Body of pancreas (tissue), 4 donors: ENCODE data around the gene TPCN2.
"Not testable (repeated sequence)": the region's sequence is repeated elsewhere in the genome, so short reads cannot be mapped to it uniquely, and the experiment has no call there.

Experiments used
- POLR2A ChIP-seq, 3 donors: fragments of 450-650 bp; IDR thresholded peaks; one replicate each; pipeline ENCODE4 v1.6.1; 2016; ENCODE audit warnings: antibody characterized with exemption in 3 of 3, mild to moderate bottlenecking in 2 of 3
- TF ChIP-seq, protein P1 (sequence below), 7 experiments: fragments of 450-650 bp in 4 of 7; fragments of 200-600 bp in 3 of 7; sonication (generic) in 3 of 7; IDR thresholded peaks; one replicate each; pipeline ENCODE4 v1.5.1; 2016 to 2019; ENCODE audit warnings: antibody characterized with exemption in 7 of 7

DNA sequence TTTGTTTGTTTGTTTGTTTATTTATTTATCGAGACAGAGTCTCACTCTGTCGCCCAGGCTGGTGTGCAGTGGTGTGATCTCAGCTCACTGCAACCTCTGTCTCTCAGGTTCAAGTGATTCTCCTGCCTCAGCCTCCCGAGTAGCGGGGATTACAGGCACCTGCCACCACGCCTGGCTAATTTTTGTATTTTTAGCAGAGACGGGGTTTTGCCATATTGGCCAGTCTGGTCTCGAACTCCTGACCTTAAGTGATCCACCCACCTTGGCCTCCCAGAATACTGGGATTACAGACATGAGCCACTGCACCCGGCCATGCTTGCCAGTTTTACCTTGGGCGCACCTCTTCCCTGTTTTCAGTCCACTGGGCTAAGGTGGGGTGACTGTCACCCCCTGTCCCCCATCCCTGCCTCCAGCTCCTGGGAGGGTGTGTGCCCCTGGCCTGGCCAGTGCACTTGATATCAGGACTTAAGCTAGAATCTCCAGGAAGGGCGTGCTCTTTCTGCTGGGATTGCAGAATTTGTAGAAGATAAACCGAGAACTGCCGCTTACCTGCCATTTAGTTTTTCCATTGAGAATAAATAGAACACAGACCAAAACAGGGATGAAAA, 48.9 kb upstream of the TPCN2 start:
- TF ChIP-seq, protein P1, sequence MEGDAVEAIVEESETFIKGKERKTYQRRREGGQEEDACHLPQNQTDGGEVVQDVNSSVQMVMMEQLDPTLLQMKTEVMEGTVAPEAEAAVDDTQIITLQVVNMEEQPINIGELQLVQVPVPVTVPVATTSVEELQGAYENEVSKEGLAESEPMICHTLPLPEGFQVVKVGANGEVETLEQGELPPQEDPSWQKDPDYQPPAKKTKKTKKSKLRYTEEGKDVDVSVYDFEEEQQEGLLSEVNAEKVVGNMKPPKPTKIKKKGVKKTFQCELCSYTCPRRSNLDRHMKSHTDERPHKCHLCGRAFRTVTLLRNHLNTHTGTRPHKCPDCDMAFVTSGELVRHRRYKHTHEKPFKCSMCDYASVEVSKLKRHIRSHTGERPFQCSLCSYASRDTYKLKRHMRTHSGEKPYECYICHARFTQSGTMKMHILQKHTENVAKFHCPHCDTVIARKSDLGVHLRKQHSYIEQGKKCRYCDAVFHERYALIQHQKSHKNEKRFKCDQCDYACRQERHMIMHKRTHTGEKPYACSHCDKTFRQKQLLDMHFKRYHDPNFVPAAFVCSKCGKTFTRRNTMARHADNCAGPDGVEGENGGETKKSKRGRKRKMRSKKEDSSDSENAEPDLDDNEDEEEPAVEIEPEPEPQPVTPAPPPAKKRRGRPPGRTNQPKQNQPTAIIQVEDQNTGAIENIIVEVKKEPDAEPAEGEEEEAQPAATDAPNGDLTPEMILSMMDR (IDR thresholded peaks at IDR 0.05): not testable (repeated sequence)
- TF ChIP-seq POLR2A (IDR thresholded peaks at IDR 0.05): not testable (repeated sequence)
